Neutrophil (primary cell): ENCODE data around the gene PLIN1.

Source experiments
- H3K27ac ChIP-seq: fragments of 200-600 bp; sonication (generic); 2 replicates; pipeline ENCODE4 v1.5.1; 2016; ENCODE audit warnings: mild to moderate bottlenecking, moderate library complexity
- H3K27me3 ChIP-seq: fragments of 200-600 bp; sonication (generic); 2 replicates; pipeline ENCODE4 v1.6.0; 2016; ENCODE audit warnings: mild to moderate bottlenecking
- H3K36me3 ChIP-seq: fragments of 200-600 bp; sonication (generic); 2 replicates; pipeline ENCODE4 v1.5.1; 2017
- H3K4me1 ChIP-seq, 2 experiments: fragments of 200-600 bp in 1 of 2; sonication (generic) in 1 of 2; 1 replicate in 1 of 2; 2 replicates in 1 of 2; pipeline versions ENCODE4 v1.5.1 to v1.6.1; 2013 to 2016; ENCODE audit warnings: low read depth in 1 of 2, low read length in 1 of 2, mild to moderate bottlenecking in 1 of 2, moderate library complexity in 1 of 2; ENCODE audit not compliant: control insufficient read depth in 1 of 2, insufficient read depth in 1 of 2
- H3K4me3 ChIP-seq, 2 experiments: fragments of 200-600 bp in 1 of 2; sonication (generic) in 1 of 2; 1 replicate in 1 of 2; 2 replicates in 1 of 2; pipeline ENCODE4 v1.5.1; 2013 to 2016; ENCODE audit warnings: low read depth in 1 of 2, low read length in 1 of 2, mild to moderate bottlenecking in 1 of 2, moderate library complexity in 1 of 2
- H3K9me3 ChIP-seq: fragments of 200-600 bp; sonication (generic); 2 replicates; pipeline ENCODE4 v1.5.1; 2016
- CTCF ChIP-seq: fragments of 200-600 bp; sonication (generic); IDR thresholded peaks from 2 replicates; pipeline ENCODE4 v1.5.1; 2016; ENCODE audit warnings: antibody characterized with exemption

PLIN1 gene

DNA sequence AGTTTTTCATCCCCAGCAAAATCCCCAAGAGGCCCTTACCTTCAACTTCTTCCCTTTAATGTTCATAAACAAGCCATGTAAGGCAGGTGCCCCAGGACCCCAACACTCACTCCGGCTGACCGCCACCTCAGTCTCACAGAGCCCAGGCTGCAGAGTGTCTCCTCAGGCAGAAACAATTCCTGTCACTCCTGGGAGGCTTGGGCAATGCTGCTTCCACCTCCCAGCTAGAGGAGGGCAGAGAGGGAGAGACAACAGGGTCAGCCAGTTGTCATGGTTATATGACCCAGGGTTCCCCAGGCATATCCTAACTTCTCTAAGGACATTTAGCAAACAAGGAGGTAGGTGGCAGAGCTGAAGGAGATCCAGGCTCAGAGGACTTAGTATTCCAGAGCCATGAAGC, at the start of gene PLIN1:
PLIN1 (minus strand) TSS at position 156 of the 400 bp plus-strand sequence. CDS start 1,878 bp downstream, outside the sequence.
- Histone ChIP-seq H3K9me3 (no peaks in the 10 kb centered on the region), H3K36me3 (no peaks in the 10 kb centered on the region), H3K27me3 (no peaks in the 10 kb centered on the region), H3K4me1 (no peaks in the 10 kb centered on the region), H3K27ac (no peak within 1 kb of the TSS), H3K4me3 (no peak within 1 kb of the TSS)
- no peak for TF ChIP-seq CTCF

DNA sequence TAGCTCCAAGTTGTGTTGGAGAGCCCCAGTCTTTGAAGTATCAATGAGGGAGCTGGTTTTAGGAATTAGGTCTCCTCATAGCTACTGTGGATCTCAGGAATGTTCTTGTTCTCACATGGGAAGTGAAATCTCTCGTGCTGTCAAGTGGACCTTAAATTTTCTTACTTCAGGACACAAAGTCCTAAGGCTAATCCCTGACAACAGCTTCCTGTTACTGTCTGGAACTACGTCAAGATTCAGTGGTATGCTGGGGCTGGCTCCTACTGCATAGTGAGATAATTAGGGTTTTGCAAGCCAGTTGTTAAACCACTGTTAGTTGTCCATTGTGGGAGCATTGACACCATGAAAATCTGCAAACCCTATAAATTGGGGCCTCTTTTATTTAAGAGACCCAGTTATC, 49.1 kb upstream of the PLIN1 start:
- H3K27me3 ChIP-seq = no peaks in the 10 kb centered on the region
- TF ChIP-seq CTCF = no peak

DNA sequence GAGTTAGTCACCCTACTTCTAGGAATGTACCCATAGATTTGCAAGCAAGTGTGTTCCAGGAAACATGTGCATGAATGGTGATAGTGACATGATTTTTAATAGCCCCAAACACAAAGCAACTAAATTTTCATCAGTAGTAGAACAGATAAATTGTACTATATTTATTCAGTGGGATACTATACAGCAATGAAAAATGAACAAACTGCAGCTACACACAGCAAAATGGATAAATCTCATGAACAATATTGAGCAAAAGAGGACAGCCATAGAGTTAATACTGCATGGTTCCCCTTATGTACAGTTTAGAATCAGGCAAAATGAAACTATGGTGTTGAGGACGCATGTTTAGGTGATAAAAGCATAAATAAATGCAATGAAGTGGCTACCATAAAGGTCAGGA, 45.9 kb upstream of the PLIN1 start:
- Histone ChIP-seq H3K9me3 (no peaks in the 10 kb centered on the region), H3K27ac (no peak overlapping the region), H3K27me3 (no peaks in the 10 kb centered on the region), H3K36me3 (no peaks in the 10 kb centered on the region), H3K4me1 (no peaks in the 10 kb centered on the region), H3K4me3 (no peak overlapping the region)
- no peak for TF ChIP-seq CTCF

More for the DNA sequence above, 49.1 kb upstream of the PLIN1 start:
- Histone ChIP-seq H3K27ac (no peak overlapping the region), H3K36me3 (no peaks in the 10 kb centered on the region), H3K4me1 (no peaks in the 10 kb centered on the region), H3K9me3 (no peaks in the 10 kb centered on the region), H3K4me3 (no peak overlapping the region)

- no peak overlapping the region for H3K4me3 ChIP-seq
- no peaks in the 10 kb centered on the region for H3K9me3 ChIP-seq
- no peaks in the 10 kb centered on the region for H3K36me3 ChIP-seq
- H3K27me3 ChIP-seq = no peaks in the 10 kb centered on the region
- H3K4me1 ChIP-seq = no peaks in the 10 kb centered on the region
- no peak for TF ChIP-seq CTCF
- no peak overlapping the region for H3K27ac ChIP-seq
These were observed 45.5 kb upstream of the PLIN1 start for GRCh38 chr15:89724621-89725020.

- TF ChIP-seq CTCF = no peak
- H3K27ac ChIP-seq = no peak overlapping the region
- H3K4me1 ChIP-seq = no peaks in the 10 kb centered on the region
- H3K36me3 ChIP-seq = no peaks in the 10 kb centered on the region
- H3K9me3 ChIP-seq = no peaks in the 10 kb centered on the region
- no peaks in the 10 kb centered on the region for H3K27me3 ChIP-seq
- no peak overlapping the region for H3K4me3 ChIP-seq
These were observed 43.9 kb upstream of the PLIN1 start for GRCh38 chr15:89723031-89723430.

DNA sequence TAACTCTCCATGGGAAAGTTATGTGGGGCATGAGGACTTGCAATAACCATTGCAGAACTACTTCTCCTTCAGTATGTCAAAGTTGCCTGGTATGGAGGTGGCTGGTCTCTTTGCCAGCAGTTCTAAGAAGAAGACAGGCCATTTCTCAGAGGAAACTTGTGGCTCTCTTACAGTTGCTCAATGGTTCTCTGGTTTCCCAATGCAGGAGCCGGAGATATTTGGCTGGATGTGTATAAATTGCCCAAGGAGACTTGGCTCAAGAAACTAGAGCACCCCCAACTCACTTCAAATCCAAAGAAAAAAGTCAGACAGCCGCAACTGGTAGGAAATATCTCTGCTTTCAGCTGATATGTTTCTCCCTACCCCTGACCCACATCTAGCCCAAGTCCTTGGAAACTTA, 35.6 kb upstream of the PLIN1 start:
- H3K9me3 ChIP-seq = no peaks in the 10 kb centered on the region
- H3K4me1 ChIP-seq = peaks cover 7 to 10% of the 10 kb centered on the region in 2 experiments
- H3K27ac ChIP-seq = no peak overlapping the region
- no peaks in the 10 kb centered on the region for H3K36me3 ChIP-seq
- TF ChIP-seq CTCF = no peak
- H3K4me3 ChIP-seq = no peak overlapping the region
- no peaks in the 10 kb centered on the region for H3K27me3 ChIP-seq
